Endothelial cell of umbilical vein (primary cell): Measurements from ENCODE around the gene QTRT2. TPM values are rescaled to one million over a fixed set of nuclear protein-coding genes. Genes with fewer than 3 reads are reported as not detected.

Experiments used
- BruUV-seq: library from RNA; stranded (reverse); fragments of 400-500 nt; replicated peaks from 2 replicates; lab custom pipeline; 2021; lab: Mats Ljungman, UMichigan
- CTCF ChIA-PET: fragments of 300-600, 350-600 bp; sonication (Branson Sonifier 250); formaldehyde crosslinking; loops from one replicate; lab custom pipeline; 2021; ENCODE audit warnings: antibody characterized with exemption, inconsistent platforms; lab: Charles Lee
- POLR2A ChIA-PET: fragments of 300-600, 350-600 bp; sonication (Branson Sonifier 250); formaldehyde crosslinking; loops from one replicate; lab custom pipeline; 2021; ENCODE audit warnings: antibody characterized with exemption, inconsistent platforms; lab: Charles Lee
- DNase-seq: peaks from one replicate; pipeline ENCODE4 v3.0.0-alpha.2; 2011; ENCODE audit warnings: low read depth, low spot score
- FAIRE-seq: peaks from 2 replicates; lab custom pipeline; 2011; peaks lifted over from hg19 to GRCh38; lab: Jason Lieb, UNC
- H2AFZ ChIP-seq: 2 replicates; pipeline ENCODE4 v1.6.0; 2012; ENCODE audit warnings: low read depth, low read length, control low read depth, inconsistent platforms
- H3K27ac ChIP-seq: 2 replicates; pipeline ENCODE4 v1.5.1; 2011; ENCODE audit warnings: low read depth, mild to moderate bottlenecking, control low read depth, low read length, moderate library complexity; ENCODE audit not compliant: insufficient read depth
- H3K27me3 ChIP-seq, 2 experiments: 2 replicates each; pipeline versions ENCODE4 v1.6.0 to v1.6.1; 2011; ENCODE audit warnings: low read length in 2 of 2, mixed read lengths in 1 of 2; ENCODE audit not compliant: control insufficient read depth in 2 of 2, insufficient read depth in 2 of 2
- H3K36me3 ChIP-seq, 2 experiments: 2 replicates in 1 of 2; 3 replicates in 1 of 2; pipeline ENCODE4 v1.5.1; 2011; ENCODE audit warnings: low read length in 2 of 2, mild to moderate bottlenecking in 1 of 2, moderate library complexity in 1 of 2; ENCODE audit not compliant: control insufficient read depth in 2 of 2, insufficient read depth in 2 of 2; ENCODE audit errors: extremely low read depth in 1 of 2
- H3K4me1 ChIP-seq: 3 replicates; pipeline ENCODE4 v1.5.1; 2011; ENCODE audit warnings: mild to moderate bottlenecking, low read length; ENCODE audit not compliant: control insufficient read depth, insufficient read depth; ENCODE audit errors: extremely low read depth
- H3K4me2 ChIP-seq: 2 replicates; pipeline ENCODE4 v1.6.1; 2011; ENCODE audit warnings: low read length, control low read depth, mixed read lengths; ENCODE audit not compliant: insufficient read depth
- H3K4me3 ChIP-seq, 3 experiments: fragments of 200-600 bp in 1 of 3; sonication (generic), shearing (Covaris generic) in 1 of 3; replicated peaks in 1 of 3; 2 replicates each; pipeline ENCODE4 v1.5.1; 2011 to 2016; ENCODE audit warnings: control low read depth in 3 of 3, low read length in 3 of 3, mild to moderate bottlenecking in 2 of 3, inconsistent platforms in 1 of 3, low read depth in 1 of 3, moderate library complexity in 1 of 3; ENCODE audit not compliant: insufficient read depth in 1 of 3
- H3K79me2 ChIP-seq: 2 replicates; pipeline ENCODE4 v1.6.0; 2012; ENCODE audit warnings: low read length, inconsistent platforms; ENCODE audit not compliant: control insufficient read depth, insufficient read depth
- H3K9ac ChIP-seq: replicated peaks from 2 replicates; pipeline ENCODE3; 2011; ENCODE audit warnings: low read length, control low read depth; ENCODE audit not compliant: insufficient read depth; ENCODE audit errors: extremely low read depth
- H3K9me1 ChIP-seq: replicated peaks from 3 replicates; pipeline ENCODE4 v1.6.0; 2011; ENCODE audit warnings: mild to moderate bottlenecking, low read length; ENCODE audit not compliant: control insufficient read depth, insufficient read depth; ENCODE audit errors: extremely low read depth
- H3K9me3 ChIP-seq: replicated peaks from 2 replicates; pipeline ENCODE4 v1.5.1; 2012; ENCODE audit warnings: low read length, inconsistent platforms; ENCODE audit not compliant: control insufficient read depth, insufficient read depth
- H4K20me1 ChIP-seq: replicated peaks from 2 replicates; pipeline ENCODE3; 2011; ENCODE audit warnings: mild to moderate bottlenecking, low read length; ENCODE audit not compliant: control insufficient read depth, insufficient read depth; ENCODE audit errors: extremely low read depth
- EZH2 ChIP-seq: IDR thresholded peaks from 2 replicates; pipeline ENCODE4 v1.6.1; 2012; ENCODE audit warnings: borderline replicate concordance, low read depth, mild to moderate bottlenecking, moderate library complexity, low read length, inconsistent platforms; ENCODE audit not compliant: severe bottlenecking
- FOS ChIP-seq: IDR thresholded peaks from 2 replicates; pipeline ENCODE4 v1.6.1; 2011; ENCODE audit warnings: mild to moderate bottlenecking, low read length, moderate library complexity, borderline replicate concordance; ENCODE audit not compliant: insufficient read depth
- GATA2 ChIP-seq: IDR thresholded peaks from 2 replicates; pipeline ENCODE4 v1.7.0; 2011; ENCODE audit warnings: low read depth, mild to moderate bottlenecking, moderate library complexity, mixed read lengths, low read length; ENCODE audit not compliant: insufficient read length, insufficient read depth
- JUN ChIP-seq: IDR thresholded peaks from 2 replicates; pipeline ENCODE4 v1.6.1; 2011; ENCODE audit warnings: borderline replicate concordance, low read depth; ENCODE audit not compliant: insufficient read length, insufficient read depth
- MYC ChIP-seq: IDR thresholded peaks from one replicate; pipeline ENCODE4 v1.6.1; 2011; ENCODE audit warnings: mild to moderate bottlenecking, low read depth, low read length
- POLR2A ChIP-seq: IDR thresholded peaks from 2 replicates; pipeline ENCODE4 v1.6.1; 2012; ENCODE audit warnings: low read depth, mild to moderate bottlenecking, control low read depth, low read length
- POLR2AphosphoS5 ChIP-seq: IDR thresholded peaks from 2 replicates; pipeline ENCODE4 v1.6.1; 2012; ENCODE audit warnings: low read depth, mild to moderate bottlenecking, control low read depth, low read length, moderate library complexity; ENCODE audit not compliant: insufficient read depth
- dilution Hi-C: fragments of 300-500 bp; cut with MboI; formaldehyde crosslinking; loops from one replicate; pipeline ENCODE4 v1.15.0; 2019; ENCODE audit warnings: low sequenced_read_pairs; ENCODE audit not compliant: extremely low pct_ligation_motif_present
- intact Hi-C: fragments of 100-400 bp; cut with micrococcal nuclease; formaldehyde crosslinking; loops from one replicate; pipeline ENCODE4 v1.10.0; 2022
- polyA plus RNA-seq, 4 experiments: library from polyadenylated mRNA; depleted of rRNA in 3 of 4; stranded (reverse) in 3 of 4; unstranded in 1 of 4; fragments of >200 nt; gene quantifications; 2 replicates each; pipeline versions ENCODE4 v1.2.1 to v1.2.3, GENCODE V29; 2011 to 2012; ENCODE audit warnings: missing spikeins in 1 of 4
- total RNA-seq: library from RNA; stranded (reverse); gene quantifications from 2 replicates; pipeline ENCODE4 v1.2.3, GENCODE V29; 2021
- TF ChIP-seq, protein P1 (sequence below), 2 donors: IDR thresholded peaks; 1 replicate in 1 of 2; 2 replicates in 1 of 2; pipeline ENCODE4 v1.5.1; 2011; ENCODE audit warnings: low read length in 2 of 2, mild to moderate bottlenecking in 2 of 2, moderate library complexity in 2 of 2, control low read depth in 1 of 2, inconsistent platforms in 1 of 2, low read depth in 1 of 2; ENCODE audit not compliant: insufficient read depth in 1 of 2; ENCODE audit errors: extremely low read depth in 1 of 2
- TF ChIP-seq, protein P2 (sequence below): IDR thresholded peaks from 2 replicates; pipeline ENCODE4 v1.6.1; 2011; ENCODE audit not compliant: insufficient read depth, insufficient read length

The QTRT2 gene
- total and polyA plus RNA-seq, 2 donors (not counting 3 experiments of a cell fraction or from before 2014, with no cell fraction given), result 11.0 to 42.8 TPM

DNA sequence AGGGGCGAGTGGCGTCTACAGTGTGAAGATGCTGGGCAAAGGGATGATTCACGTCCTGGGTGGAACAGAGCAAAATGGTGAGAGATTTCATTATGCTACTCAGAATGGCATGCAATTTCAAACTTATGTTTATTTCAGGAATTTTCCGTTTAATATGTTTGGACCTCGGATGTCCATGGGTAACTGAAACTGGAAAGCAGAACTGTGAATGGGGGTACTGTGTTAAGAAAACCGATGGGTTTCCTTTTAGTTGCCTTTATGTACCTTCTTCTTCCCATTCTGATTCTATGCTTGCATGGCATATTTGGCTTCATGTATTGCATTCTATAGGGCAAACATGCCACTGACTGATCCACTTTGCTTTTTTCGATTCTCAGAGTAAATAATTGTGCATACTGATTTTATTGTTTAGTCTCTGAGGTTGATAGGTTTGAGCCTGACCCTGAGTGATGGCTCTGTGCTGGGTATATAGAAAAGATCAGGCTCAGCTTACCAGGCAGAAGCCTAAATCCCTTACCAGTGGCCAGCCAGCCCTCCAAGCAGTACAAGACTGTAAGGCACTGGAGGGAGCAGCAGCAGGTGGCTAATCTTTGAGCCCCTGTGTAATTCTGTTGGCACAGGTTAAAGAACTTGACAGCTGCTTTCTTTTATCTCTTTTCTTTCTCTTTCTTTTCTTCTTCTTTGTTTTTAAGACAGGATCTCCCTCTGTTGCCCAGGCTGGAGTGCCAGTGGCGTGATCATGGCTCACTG, 4.5 kb downstream of the QTRT2 start:
- ChIA-PET CTCF (no interaction called here), POLR2A (no interaction called here)
- TF ChIP-seq POLR2A (no peak), EZH2 (no peak), MYC (no peak), GATA2 (no peak), FOS (no peak), JUN (no peak), POLR2AphosphoS5 (no peak)
- TF ChIP-seq, protein P1, sequence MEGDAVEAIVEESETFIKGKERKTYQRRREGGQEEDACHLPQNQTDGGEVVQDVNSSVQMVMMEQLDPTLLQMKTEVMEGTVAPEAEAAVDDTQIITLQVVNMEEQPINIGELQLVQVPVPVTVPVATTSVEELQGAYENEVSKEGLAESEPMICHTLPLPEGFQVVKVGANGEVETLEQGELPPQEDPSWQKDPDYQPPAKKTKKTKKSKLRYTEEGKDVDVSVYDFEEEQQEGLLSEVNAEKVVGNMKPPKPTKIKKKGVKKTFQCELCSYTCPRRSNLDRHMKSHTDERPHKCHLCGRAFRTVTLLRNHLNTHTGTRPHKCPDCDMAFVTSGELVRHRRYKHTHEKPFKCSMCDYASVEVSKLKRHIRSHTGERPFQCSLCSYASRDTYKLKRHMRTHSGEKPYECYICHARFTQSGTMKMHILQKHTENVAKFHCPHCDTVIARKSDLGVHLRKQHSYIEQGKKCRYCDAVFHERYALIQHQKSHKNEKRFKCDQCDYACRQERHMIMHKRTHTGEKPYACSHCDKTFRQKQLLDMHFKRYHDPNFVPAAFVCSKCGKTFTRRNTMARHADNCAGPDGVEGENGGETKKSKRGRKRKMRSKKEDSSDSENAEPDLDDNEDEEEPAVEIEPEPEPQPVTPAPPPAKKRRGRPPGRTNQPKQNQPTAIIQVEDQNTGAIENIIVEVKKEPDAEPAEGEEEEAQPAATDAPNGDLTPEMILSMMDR (IDR thresholded peaks at IDR 0.05; ENCODE audit: extremely low read depth in 1 of 2, insufficient read depth in 1 of 2, low read depth in 1 of 2, low read length in 2 of 2), result no peak
- TF ChIP-seq, protein P2, sequence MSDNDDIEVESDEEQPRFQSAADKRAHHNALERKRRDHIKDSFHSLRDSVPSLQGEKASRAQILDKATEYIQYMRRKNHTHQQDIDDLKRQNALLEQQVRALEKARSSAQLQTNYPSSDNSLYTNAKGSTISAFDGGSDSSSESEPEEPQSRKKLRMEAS, result no peak
- no peaks in the 10 kb centered on the region for H3K27me3 ChIP-seq
- dilution Hi-C loops (no loop called here), intact Hi-C loops (no loop called here)
- H3K4me3 ChIP-seq, result no peak overlapping the region
- H3K79me2 ChIP-seq, result peaks cover 78% of the 10 kb centered on the region
- H3K36me3 ChIP-seq, result peaks cover 0 to 2% of the 10 kb centered on the region in 2 experiments
- no peak overlapping the region for H3K4me2 ChIP-seq
- no peaks in the 10 kb centered on the region for H3K9me1 ChIP-seq
- DNase-seq (no peak), FAIRE-seq (no peak)
- H4K20me1 ChIP-seq, result peaks cover 2% of the 10 kb centered on the region
- no peak overlapping the region for H2AFZ ChIP-seq
- H3K4me1 ChIP-seq, result peaks cover 13% of the 10 kb centered on the region
- BruUV-seq, result no TSS peak
- H3K9ac ChIP-seq, result no peak overlapping the region
- H3K9me3 ChIP-seq, result no peaks in the 10 kb centered on the region
- H3K27ac ChIP-seq, result no peak overlapping the region
